HCT116 (cell line): ENCODE data around the gene FAR2.

Source experiments
- CEBPB ChIP-seq: IDR thresholded peaks from 2 replicates; pipeline ENCODE4 v1.6.1; 2012; ENCODE audit warnings: low read depth
- CTCF ChIP-seq, 3 experiments: fragments of 200-600 bp in 1 of 3; sonication (generic) in 1 of 3; IDR thresholded peaks in 2 of 3; conservative IDR thresholded peaks in 1 of 3; 2 replicates each; pipeline ENCODE4 v1.5.1; 2012 to 2017; ENCODE audit warnings: low read depth in 2 of 3, low read length in 2 of 3, antibody characterized with exemption in 1 of 3, borderline replicate concordance in 1 of 3, control low read depth in 1 of 3, mild to moderate bottlenecking in 1 of 3, mixed read lengths in 1 of 3, mixed run types in 1 of 3, moderate library complexity in 1 of 3; ENCODE audit not compliant: insufficient read depth in 1 of 3
- FOSL1 ChIP-seq: IDR thresholded peaks from 2 replicates; pipeline ENCODE4 v1.6.1; 2012; ENCODE audit warnings: low read depth
- POLR2A ChIP-seq: IDR thresholded peaks from 2 replicates; pipeline ENCODE4 v1.7.0; 2011; ENCODE audit warnings: borderline replicate concordance; ENCODE audit not compliant: insufficient read depth, insufficient read length; ENCODE audit errors: extremely low read depth
- SP1 ChIP-seq: IDR thresholded peaks from 2 replicates; pipeline ENCODE4 v1.6.1; 2012; ENCODE audit warnings: low read depth

DNA sequence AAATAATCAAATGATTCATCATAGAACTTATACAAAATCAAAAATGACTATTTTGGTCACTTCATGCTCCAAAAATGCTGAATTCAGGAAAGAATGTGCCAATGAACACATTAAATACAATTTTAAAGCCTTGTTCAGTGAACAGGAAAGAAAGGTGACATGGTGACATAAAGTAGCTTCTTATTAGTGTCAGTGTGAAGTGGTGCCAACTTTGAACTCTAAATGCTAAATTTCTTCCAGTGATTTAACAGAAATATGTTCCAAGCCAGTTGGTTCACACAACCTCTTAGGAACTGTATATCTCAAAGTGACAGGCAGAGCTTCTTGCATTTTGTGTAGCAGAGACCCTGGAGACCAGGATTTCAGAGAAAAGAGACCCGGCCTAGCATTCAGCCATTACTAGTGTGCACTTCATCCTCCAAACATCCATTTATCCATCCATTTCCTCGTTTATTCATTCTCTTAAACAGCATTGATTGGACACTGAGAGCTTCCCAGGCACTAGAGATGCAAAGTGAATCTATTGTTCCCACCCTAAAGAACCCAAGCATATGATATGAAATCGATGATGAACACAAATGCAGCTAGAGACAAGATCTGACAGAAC, 95.2 kb downstream of the FAR2 start:
- TF ChIP-seq SP1: no peak
- TF ChIP-seq POLR2A: no peak
- no peak for TF ChIP-seq CTCF (IDR thresholded peaks at IDR 0.05 in 2 of 3, conservative IDR thresholded peaks at IDR 0.05 in 1 of 3; ENCODE audit: borderline replicate concordance in 1 of 3, insufficient read depth in 1 of 3, low read depth in 2 of 3, low read length in 2 of 3)
- no peak for TF ChIP-seq CEBPB
- TF ChIP-seq FOSL1: no peak
